Lung (tissue), 12 donors: ENCODE results near the gene SARNP. TPM values are rescaled to one million over a fixed set of nuclear protein-coding genes. Genes with fewer than 3 reads are reported as not detected.

Experiments used
- ATAC-seq: fragments of 200-7000 bp; cut with Tn5 transposase; one replicate; pipeline ENCODE4 v1.9.1; 2020; ENCODE audit warnings: moderate number of reproducible peaks; ENCODE audit not compliant: insufficient read depth, low FRiP score
- DNase-seq, 3 donors: peaks; one replicate each; pipeline ENCODE4 v3.0.0-alpha.2; 2013 to 2017
- H3K27ac ChIP-seq, 2 donors: one replicate each; pipeline ENCODE4 v1.5.1; 2013; ENCODE audit warnings: mild to moderate bottlenecking in 2 of 2, moderate library complexity in 2 of 2, control low read depth in 1 of 2, inconsistent platforms in 1 of 2, low read depth in 1 of 2, low read length in 1 of 2
- H3K27me3 ChIP-seq, 3 donors: one replicate each; pipeline ENCODE4 v1.5.1; 2013; ENCODE audit warnings: low read length in 2 of 3; ENCODE audit not compliant: control insufficient read depth in 3 of 3, insufficient read depth in 3 of 3
- H3K36me3 ChIP-seq, 4 donors: one replicate each; pipeline ENCODE4 v1.5.1; 2013; ENCODE audit warnings: low read length in 4 of 4, mild to moderate bottlenecking in 1 of 4, moderate library complexity in 1 of 4; ENCODE audit not compliant: control insufficient read depth in 4 of 4, insufficient read depth in 4 of 4
- H3K4me1 ChIP-seq, 5 donors: one replicate each; pipeline ENCODE4 v1.5.1; 2013; ENCODE audit warnings: low read length in 5 of 5, mild to moderate bottlenecking in 2 of 5, moderate library complexity in 1 of 5; ENCODE audit not compliant: control insufficient read depth in 5 of 5, insufficient read depth in 5 of 5
- H3K4me3 ChIP-seq: one replicate; pipeline ENCODE4 v1.5.1; 2013; ENCODE audit warnings: mild to moderate bottlenecking, control low read depth, moderate library complexity
- H3K9ac ChIP-seq, 2 donors: one replicate each; pipeline ENCODE4 v1.5.1; 2013; ENCODE audit warnings: low read length in 2 of 2, control low read depth in 1 of 2; ENCODE audit not compliant: insufficient read depth in 1 of 2
- H3K9me3 ChIP-seq, 4 donors: one replicate each; pipeline ENCODE4 v1.5.1; 2013; ENCODE audit warnings: low read length in 3 of 4, mild to moderate bottlenecking in 1 of 4, moderate library complexity in 1 of 4; ENCODE audit not compliant: control insufficient read depth in 4 of 4, insufficient read depth in 3 of 4
- WGBS, 2 donors: extraction: QIAGEN DNeasy Blood & Tissue Kit; methylation state at CpG; one replicate each; pipeline ENCODE4 v1.1.7; 2013; 5-methylcytosine and 5-hydroxymethylcytosine counted together
- polyA plus RNA-seq, 2 donors: library from polyadenylated mRNA; stranded (reverse); fragments of 200-250 nt; gene quantifications; one replicate each; pipeline ENCODE4 v1.2.1, GENCODE V29; 2013
- total RNA-seq, 2 donors: library from RNA; depleted of rRNA in 1 of 2; stranded (reverse); fragments of >200 nt in 1 of 2; gene quantifications; one replicate each; pipeline ENCODE4 v1.2.1, GENCODE V29; 2014 to 2021
- TF ChIP-seq, protein P1 (sequence below): IDR thresholded peaks from 2 replicates; pipeline ENCODE4 v1.5.1; 2012; ENCODE audit warnings: mild to moderate bottlenecking; ENCODE audit errors: control extremely low read depth, extremely low read depth
- donor health status: control.
- donor health status: control.
- donor health status: Bipolar disorder and iron deficiency.
- donor health status: healthy.
- donor health status: DM: yes; HTN: yes; CAD: no.

Gene SARNP
- total and polyA plus RNA-seq, 4 donors: 51.9 to 102 (median 82.2) TPM

DNA sequence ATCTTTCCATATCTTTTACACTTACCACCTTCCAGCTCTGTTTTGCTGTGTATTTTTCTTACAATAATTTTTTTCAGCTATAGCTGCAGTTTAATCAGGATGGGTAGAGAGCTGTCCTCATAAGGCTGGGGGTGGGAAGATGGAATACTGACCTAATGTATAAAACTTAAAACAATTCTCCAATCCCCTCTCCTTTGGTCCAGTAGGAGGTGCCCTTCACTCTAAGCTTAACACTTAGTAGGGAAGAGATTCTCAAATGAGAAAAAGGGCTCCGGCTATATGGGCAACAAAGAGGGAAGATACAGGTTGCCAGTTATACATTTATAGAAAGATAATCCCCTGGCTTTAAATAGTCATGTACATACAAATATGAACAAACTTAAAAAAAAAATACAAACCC is 3.2 kb upstream of the SARNP start:
- no peaks in the 10 kb centered on the region for H3K27me3 ChIP-seq
- H3K9ac ChIP-seq: no peak overlapping the region
- DNase-seq: no peak
- no peaks in the 10 kb centered on the region for H3K9me3 ChIP-seq
- H3K4me1 ChIP-seq: peaks cover 2 to 16% (median 6%) of the 10 kb centered on the region in 5 donors
- 88% methylated on average over 1 of the region's 1 CpG for WGBS, 2 donors
- H3K27ac ChIP-seq: no peak overlapping the region
- no peak for ATAC-seq
- H3K36me3 ChIP-seq: peaks cover 15 to 35% (median 19%) of the 10 kb centered on the region in 4 donors
- no peak overlapping the region for H3K4me3 ChIP-seq
- TF ChIP-seq, protein P1, sequence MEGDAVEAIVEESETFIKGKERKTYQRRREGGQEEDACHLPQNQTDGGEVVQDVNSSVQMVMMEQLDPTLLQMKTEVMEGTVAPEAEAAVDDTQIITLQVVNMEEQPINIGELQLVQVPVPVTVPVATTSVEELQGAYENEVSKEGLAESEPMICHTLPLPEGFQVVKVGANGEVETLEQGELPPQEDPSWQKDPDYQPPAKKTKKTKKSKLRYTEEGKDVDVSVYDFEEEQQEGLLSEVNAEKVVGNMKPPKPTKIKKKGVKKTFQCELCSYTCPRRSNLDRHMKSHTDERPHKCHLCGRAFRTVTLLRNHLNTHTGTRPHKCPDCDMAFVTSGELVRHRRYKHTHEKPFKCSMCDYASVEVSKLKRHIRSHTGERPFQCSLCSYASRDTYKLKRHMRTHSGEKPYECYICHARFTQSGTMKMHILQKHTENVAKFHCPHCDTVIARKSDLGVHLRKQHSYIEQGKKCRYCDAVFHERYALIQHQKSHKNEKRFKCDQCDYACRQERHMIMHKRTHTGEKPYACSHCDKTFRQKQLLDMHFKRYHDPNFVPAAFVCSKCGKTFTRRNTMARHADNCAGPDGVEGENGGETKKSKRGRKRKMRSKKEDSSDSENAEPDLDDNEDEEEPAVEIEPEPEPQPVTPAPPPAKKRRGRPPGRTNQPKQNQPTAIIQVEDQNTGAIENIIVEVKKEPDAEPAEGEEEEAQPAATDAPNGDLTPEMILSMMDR: no peak

DNA sequence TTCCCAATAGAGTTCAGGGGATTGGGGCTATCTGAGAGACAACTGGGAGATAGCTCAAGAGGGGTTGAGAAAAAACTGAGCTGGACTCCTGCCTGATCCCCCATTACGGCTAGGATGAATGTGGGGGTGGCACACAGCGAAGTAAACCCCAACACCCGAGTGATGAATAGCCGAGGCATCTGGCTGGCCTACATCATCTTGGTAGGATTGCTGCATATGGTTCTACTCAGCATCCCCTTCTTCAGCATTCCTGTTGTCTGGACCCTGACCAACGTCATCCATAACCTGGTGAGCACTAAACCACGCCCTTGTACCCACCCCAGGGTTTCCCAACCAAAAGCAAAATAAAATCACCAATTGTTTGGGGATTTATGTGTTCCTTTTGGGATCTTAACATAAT is 1.4 kb upstream of the SARNP start:
- ATAC-seq (no peak), DNase-seq (no peak)
- no peaks in the 10 kb centered on the region for H3K27me3 ChIP-seq
- no peak overlapping the region for H3K4me3 ChIP-seq
- no peak overlapping the region for H3K27ac ChIP-seq
- TF ChIP-seq, protein P1: no peak
- 71 to 86% methylated on average over 6 of the region's 6 CpGs for WGBS, 2 donors
- peak overlapping the region in 1 of 2 donors; percentile 78 for H3K9ac ChIP-seq
- H3K36me3 ChIP-seq: peaks cover 15 to 37% (median 19%) of the 10 kb centered on the region in 4 donors
- H3K4me1 ChIP-seq: peaks cover 5 to 21% (median 6%) of the 10 kb centered on the region in 5 donors
- no peaks in the 10 kb centered on the region for H3K9me3 ChIP-seq

DNA sequence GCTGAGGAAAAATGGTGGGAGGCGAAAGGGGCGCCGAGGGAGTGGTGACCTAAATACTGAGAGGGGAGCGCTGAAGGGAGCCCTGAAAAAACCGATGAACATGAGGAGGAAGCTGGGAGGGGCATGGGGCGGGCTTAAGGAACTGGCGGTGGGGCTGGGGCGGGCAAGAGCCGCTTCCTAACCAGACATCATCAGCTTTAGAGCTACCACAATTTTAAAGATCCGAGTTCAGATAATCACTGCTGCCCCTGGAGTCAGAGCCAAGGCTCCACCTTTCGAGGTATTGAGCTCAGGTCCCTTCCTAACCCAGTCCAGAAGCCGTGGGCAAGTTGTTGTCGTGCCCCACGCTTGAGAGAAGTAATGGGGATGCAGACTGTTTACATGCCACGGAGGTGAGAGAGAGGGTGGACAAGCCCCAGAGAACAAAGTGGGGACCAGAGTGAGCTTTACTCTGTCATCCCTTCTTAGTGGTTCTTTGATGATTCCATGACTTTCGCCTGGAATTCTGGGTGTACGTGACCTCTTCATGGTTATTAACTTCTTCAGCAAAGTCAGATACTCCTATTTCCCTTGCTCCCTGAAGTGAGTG is 710 bp upstream of the SARNP start:
- peak; percentile 39 for ATAC-seq
- TF ChIP-seq, protein P1: no peak

More for the DNA sequence above, 710 bp upstream of the SARNP start:
- no peaks in the 10 kb centered on the region for H3K9me3 ChIP-seq
- WGBS, 2 donors: 1 to 2% methylated on average over 16 to 17 of the region's 17 CpGs
- peaks cover 15 to 34% (median 21%) of the 10 kb centered on the region in 4 donors for H3K36me3 ChIP-seq
- peak overlapping the region; percentile 58 to 63 for H3K27ac ChIP-seq
- H3K4me1 ChIP-seq: peaks cover 5 to 21% (median 6%) of the 10 kb centered on the region in 5 donors
- H3K9ac ChIP-seq: peak overlapping the region; percentile 49 to 78
- H3K4me3 ChIP-seq: peak overlapping the region; percentile 55
- DNase-seq: no peak
- no peaks in the 10 kb centered on the region for H3K27me3 ChIP-seq
